ENCODE results near the gene ATXN2.
"Not testable (repeated sequence)": the region's sequence is repeated elsewhere in the genome, so short reads cannot be mapped to it uniquely, and the experiment has no call there.

The ATXN2 gene

DNA sequence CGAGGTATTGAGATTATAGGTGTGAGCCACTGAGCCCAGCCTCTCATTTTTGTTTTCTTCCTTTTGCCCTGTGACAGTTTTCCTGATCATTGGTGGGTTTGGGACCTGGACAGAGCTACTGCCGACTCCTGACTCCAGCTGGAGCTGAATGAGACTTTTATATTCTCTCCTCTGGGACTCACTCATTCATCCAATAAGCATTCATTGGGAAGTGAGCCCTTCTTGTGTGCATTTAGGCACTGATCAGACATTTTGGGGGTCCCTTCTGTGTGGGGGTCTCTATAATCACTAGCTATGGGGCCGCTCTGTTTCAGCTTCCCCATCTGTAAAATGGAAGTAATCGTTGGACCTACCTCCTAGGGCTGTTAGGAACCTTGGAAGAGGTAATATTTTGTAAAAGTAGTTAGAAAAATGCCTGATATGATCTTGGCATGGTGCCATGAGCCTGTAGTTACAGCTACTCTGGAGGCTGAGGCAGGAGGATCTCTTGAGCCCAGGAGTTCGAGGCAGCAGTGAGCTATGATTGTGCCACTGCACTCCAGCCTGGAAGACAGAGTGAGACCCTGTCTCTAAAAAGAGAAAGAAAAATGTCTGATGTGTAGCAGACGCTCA, 186.2 kb downstream of the ATXN2 start:
- DNase-seq = no peak

- DNase-seq = no peak
Measured at GRCh38 chr12:111412007-111412829, 186.9 kb downstream of the ATXN2 start.

DNA sequence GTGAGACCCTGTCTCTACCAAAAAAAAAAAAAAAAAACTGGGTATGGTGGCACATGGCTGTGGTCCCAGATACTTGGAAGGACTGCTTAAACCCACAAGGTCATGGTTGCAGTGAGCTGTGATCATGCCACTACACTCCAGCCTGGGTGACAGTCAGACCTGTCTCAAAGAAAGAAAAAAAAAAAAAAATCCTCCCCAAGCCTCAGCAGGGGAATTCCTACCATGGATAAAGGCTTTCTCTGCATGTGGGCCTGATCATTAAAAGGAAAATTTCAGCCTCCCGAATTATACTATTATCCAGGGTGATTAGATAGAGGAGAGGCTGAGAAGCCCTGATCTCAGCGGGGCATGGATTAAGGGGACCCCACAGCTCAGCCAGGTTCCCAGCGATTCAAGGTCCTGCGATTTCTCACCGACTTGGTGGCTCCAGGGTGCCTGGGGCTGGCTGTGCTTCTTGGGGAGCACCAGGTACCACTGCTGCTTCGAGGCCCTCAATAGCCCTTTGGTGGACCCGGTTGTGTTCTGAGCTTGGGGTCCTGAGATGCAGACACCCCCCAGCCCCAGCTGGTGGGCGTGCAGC, 187.8 kb downstream of the ATXN2 start:
- no peak for DNase-seq

DNA sequence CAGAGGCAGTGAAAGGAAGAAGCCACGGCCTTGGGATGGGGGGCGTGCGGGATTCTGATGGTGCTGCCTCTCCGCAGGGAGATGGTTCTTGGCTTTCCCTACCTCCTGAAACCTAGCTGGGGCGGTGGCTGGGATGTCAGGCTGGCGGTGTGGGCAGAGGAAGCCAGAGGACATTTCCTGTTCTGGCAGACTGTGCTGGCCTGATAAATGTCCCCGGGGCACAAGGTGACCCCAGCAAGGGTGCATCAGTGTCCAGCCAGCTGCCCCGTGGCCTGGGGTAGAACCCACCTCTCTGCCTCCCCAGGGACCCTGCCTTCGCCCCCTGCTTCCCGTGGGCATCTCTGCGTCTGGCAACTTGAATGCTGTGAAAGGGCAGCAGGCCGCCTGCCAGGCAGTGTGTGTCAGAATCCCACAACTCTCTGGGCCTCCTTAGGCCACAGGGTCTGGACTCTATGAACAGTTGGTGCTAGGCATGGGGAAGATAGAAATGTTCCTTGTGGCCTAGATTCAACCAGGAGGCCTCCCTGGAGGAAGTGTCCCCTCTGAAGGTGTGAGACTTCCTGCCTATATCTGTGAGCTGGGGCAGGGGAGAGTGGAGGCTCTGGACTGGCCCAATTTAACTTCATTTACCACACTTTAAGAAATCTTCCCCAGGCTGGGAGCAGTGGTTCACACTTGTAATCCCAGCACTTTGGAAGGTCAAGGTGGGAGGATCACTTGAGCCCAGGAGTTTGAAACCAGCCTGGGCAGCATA, 188.5 kb downstream of the ATXN2 start:
- DNase-seq = no peak

- DNase-seq = no peak
Measured at GRCh38 chr12:111409780-111410430, 189.2 kb downstream of the ATXN2 start.

DNA sequence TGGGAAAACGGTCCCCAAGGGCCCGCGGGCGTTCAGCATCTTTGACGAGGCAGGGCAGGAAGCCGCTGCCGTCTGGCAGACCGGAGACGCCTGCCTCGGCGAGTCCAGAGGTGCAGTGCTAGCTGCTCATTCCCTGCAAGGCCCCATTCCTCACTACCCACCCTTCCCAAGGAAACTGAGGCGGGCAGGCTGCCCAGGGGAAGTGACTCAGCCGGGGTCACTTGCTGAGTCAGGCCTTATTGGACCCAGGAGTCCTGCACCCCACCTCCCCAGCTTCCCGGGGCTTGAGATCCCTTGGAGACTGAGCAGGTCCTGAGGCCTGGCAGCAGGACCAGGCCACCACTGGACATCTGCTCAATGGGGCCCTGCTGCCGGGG, 189.7 kb downstream of the ATXN2 start:
- no peak for DNase-seq

DNA sequence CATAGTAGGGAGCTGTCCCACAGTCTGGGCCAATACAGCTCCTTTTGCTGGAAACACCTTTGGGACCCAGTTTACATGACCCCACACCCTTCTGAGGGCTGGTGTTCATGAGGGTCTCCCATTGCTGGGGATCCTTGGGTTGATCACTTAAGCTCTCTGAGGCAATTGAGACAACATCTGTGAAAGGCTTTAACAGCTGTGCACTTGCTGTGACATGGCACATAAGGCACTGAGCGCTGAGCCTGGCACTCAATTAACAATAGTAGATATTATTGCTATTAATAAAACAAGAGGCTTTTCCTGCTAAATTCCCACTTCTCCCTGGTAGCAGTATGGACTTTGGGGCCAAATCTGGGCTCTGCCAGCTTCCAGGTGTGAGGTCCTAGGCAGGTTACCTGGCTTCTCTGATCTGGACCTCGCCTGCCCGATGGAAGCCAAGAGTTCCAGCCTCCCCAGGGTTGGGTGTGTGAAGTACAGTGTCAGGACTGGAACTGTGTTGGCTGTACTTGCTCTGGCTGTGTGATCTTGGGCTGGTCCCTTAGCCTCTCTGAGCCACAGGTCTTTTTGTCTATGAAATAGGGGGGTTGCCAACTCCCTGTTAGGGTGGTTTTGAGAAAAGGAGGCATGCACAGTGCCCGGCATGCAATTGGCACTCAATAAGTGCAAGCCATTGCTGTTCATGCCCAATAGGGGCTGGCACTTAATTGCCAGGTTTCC, 190.3 kb downstream of the ATXN2 start:
- peak; percentile 19 for DNase-seq

GRCh38 chr12:111408116-111408440, 191.0 kb downstream of the ATXN2 start:
- no peak for DNase-seq

DNA sequence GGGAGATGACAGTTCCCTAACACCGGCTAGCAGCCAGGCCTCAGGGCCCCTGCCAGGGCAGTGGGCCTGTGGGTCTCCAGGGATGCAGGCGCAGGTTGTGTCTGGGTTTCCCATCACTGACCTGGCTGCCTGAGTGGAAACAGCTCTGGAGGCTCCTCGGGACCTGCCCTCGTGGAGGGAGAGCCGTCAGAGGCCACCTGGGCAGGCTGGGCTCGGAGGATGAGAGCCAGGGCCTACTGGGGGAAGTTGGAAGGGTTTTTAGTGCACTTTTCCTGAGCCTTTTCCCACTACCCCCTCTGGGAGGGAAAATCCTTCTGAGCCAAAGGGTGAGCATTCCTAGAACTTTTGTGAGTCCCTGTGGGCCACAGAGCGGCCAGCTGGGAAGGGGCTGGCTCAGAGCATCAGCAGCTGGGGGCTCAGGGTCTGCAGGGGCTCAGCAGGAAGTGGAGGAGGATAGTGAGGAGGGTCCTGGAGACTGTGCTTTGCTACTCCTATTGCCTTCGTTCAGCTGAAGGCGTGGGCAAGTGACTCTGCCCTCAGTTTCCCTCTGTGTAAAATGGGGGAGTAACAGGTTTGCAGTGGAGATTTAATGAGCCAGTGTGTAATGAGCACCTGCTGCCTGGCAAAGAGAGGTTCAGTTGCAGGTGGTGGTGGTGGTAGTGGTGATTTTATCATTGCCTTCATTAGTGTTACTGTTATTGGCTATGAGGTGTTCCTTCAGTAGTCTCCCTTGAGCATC, 191.6 kb downstream of the ATXN2 start:
- DNase-seq = no peak

DNA sequence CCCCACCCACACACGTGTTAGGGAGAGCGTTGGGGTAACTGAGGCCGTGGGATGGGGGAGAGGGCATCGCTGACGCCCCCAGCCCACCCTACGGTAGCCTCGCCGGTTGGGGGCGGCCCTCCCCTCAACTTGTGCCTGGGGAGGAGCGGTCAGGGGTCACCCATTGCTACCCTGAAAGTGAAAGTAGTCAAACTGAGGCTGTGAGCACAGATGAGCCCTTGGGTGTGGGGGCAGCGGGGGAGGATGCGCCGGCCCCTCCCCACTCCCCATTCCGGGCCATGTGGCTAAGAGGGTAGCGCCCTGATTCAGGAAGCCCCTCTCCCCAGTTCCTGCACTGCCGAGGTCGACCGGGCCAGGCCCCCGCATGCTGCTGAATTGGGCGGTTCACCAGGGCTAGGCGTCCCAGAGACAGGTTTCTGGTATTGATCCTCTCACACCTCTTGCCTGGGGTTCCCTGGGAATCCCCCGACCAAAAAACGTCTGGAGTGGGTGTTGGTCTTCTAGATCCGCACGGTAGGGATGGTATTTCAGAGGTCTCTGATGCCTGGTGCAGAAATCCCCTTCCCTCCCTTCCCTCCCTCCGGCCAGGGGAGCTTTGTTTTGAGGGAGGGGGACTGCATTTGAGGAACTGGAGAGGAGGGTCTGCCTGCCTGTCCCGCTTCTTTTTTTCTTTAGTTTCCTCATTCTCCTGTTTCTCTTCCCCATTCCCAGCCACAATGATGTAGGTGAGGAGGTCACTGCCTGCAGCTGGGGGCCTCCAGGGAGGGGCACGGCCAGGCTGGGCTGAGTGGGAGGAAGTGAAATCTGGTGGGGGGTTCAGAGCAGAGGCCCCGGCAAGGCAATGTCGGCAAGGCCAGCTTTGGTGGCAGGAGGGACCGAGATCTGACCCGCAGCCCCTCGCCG, 192.4 kb downstream of the ATXN2 start:
- no peak for DNase-seq

DNA sequence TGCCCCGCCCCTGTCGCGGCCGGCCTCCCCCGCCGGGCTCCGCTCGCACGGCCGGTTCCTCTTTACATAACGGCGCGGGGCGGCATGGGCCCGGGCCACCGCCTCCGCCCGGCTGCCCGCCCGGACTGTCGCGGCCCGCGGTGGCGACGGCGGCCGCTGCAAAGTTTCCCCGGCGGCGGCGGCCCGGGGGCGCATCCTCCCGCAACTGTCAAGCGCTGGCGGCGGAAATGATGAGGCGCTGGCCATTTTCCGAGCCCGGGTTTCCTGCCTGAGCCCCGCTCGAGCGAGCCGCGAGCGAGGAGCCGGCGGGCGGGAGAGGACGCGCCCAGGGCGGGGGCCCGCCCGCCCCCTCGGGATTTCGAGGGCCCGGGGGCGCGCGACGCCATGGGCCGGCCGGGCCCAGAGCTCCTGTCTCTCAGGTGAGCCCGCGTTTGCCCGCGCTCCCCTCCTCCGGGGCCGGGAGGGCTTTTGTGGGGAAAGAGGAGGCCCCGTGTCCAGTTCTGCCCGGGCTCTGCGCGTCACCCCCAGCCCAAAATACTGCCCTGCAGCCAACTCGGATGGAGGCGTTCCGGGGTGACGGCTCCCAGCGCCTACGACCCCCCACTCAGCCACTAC, 193.1 kb downstream of the ATXN2 start, which contains the start of gene SH2B3:
Gene SH2B3, plus strand, starts transcription at position 65 of the 615 bp plus-strand sequence. CDS start 12,223 bp downstream, outside the sequence.
- peak; percentile 78 for DNase-seq

DNA sequence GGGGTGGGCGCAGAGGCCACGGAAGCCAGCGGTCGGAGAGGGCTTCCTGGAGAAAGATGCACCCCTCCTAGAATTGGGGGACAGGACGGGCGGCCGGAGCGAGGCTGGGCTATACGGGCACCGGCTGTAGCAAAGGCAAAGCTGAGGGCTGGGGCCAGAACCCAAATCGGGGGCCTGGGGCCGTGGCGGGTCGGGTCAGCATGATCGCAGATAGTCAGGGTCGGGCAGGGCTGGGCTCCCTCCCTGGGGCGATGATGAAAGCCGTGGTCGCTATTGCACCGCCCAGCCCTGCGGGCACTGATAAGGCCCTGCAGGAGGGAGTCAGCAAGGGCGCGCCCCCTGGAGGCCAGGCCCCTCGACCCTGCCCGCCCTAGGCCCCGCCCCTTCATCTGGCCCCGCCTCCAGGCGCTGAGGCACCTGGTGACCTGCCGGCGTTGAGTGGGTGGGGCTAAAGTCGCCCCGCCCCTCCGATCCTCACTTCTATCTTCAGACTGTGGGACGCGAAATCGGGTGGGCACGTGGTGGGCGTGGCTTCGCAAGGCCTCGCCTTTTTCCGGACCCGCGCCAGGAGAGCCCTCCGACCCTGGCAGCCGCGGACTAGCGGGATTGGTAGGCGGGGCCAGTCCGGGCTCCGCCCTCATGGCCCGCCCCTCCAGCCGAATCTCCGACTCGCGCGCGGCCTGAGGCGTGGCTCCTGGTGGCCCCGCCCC, 193.8 kb downstream of the ATXN2 start:
- DNase-seq = peak; percentile 98

DNA sequence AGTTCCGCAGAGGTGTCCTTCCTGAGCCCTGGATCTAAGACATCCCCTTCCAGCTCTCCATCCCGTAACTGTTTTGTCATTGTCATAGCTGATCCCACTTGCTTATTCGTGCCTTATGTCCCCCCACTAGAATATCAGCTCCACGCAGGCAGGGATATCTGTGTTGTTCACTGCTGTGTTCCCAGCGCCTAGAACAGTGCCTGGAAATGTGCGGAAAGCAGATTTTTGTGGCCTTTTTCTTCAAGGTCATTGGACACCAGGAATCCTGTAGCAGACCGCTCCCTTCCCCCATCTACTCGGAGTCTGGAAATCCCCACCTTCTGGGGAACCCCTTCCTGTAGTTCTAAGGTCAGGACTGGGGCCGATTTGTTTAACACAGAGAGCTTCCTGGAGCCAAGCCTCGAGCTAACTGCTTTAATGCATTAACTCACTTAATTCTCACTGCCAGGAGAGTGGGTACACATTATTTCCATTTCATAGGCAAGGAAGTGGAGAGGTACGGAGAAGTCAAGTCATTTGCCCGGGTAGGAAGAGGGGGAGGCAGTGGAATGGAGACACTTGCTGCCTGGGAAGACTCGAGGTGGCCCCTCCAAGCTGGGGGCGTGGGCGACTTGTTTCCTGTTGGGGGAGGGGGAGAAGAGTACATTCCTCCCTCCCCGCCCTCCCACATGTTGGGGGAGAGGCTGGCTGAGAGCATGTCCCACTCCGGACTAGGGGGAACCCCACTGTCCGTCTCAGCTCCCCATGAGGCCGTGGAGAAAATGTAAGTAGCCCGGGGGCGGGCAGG, 194.6 kb downstream of the ATXN2 start:
- DNase-seq = peak; percentile 44

GRCh38 chr12:111402490-111402824, 196.7 kb downstream of the ATXN2 start:
- DNase-seq = not testable (repeated sequence)

All from NCI-H82 (cell line).